Activated CD4-positive, alpha-beta memory T cell treated with anti-CD3 and anti-CD28 coated beads for 36 hours (primary cell): ENCODE results near the gene MARVELD1. TPM values are rescaled to one million over a fixed set of nuclear protein-coding genes. Genes with fewer than 3 reads are reported as not detected.

ENCODE experiments used
- CTCF ChIA-PET: fragments of 350-600 bp; sonication (Branson Sonifier 250); formaldehyde crosslinking; loops from one replicate; lab custom pipeline; 2021; ENCODE audit warnings: antibody characterized with exemption, inconsistent platforms; lab: Charles Lee
- POLR2A ChIA-PET: fragments of 350-600 bp; sonication (Branson Sonifier 250); formaldehyde crosslinking; loops from one replicate; lab custom pipeline; 2021; ENCODE audit warnings: antibody characterized with exemption; lab: Charles Lee
- DNase-seq: peaks from one replicate; pipeline ENCODE4 v3.0.0-alpha.2; 2020
- H3K27ac Mint-ChIP-seq: one replicate; pipeline ENCODE4 v1.8.0; 2021; ENCODE audit warnings: mixed read lengths
- H3K27me3 Mint-ChIP-seq: one replicate; pipeline ENCODE4 v1.8.0; 2021; ENCODE audit warnings: mixed read lengths
- H3K36me3 Mint-ChIP-seq: one replicate; pipeline ENCODE4 v1.8.0; 2021; ENCODE audit warnings: mixed read lengths
- H3K4me1 Mint-ChIP-seq: one replicate; pipeline ENCODE4 v1.8.0; 2021; ENCODE audit warnings: low read depth, mixed read lengths
- H3K4me3 Mint-ChIP-seq: one replicate; pipeline ENCODE4 v1.8.0; 2021; ENCODE audit warnings: mild to moderate bottlenecking, mixed read lengths
- H3K9me3 Mint-ChIP-seq: one replicate; pipeline ENCODE4 v1.8.0; 2021; ENCODE audit warnings: mixed read lengths
- intact Hi-C: fragments of 100-400 bp; cut with micrococcal nuclease; formaldehyde crosslinking; loops from one replicate; pipeline ENCODE4 v1.15.1; 2023
- total RNA-seq, 2 experiments: library from RNA; stranded (reverse); gene quantifications; one replicate each; pipeline ENCODE4 v1.2.3, GENCODE V29; 2021

Gene MARVELD1
- total RNA-seq, 2 experiments from 2014 or later, result 2.9 to 4.0 TPM

DNA sequence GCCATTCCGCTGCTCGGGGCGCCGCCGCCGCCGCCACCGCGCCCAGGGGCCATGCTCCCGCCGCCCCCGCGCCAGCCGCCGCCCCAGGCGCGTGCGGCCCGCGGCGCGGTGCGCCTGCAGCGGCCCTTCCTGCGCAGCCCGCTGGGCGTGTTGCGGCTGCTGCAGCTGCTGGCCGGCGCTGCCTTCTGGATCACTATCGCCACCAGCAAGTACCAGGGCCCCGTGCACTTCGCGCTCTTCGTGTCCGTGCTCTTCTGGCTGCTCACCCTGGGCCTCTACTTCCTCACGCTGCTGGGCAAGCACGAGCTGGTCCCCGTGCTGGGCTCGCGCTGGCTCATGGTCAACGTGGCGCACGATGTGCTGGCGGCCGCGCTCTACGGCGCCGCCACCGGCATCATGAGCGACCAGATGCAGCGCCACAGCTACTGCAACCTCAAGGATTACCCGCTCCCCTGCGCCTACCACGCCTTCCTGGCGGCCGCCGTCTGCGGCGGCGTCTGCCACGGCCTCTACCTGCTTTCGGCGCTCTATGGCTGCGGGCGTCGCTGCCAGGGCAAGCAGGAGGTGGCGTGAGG, 383 bp downstream of the MARVELD1 start:
- peak; percentile 69 for DNase-seq
- ChIA-PET POLR2A (interaction anchor here (1.0 to 1.9 kb wide), 6 partner anchors 11 to 27 kb away, joined by 3 to 5 read pairs (median 4); partner anchors contain the start of genes AVPI1 and ZFYVE27), CTCF (interaction anchor here (1.0 to 20.3 kb wide), 5 partner anchors 10 to 37 kb away, joined by 3 to 588 read pairs (median 7); partner anchors contain the start of gene ZFYVE27)
- H3K4me1 Mint-ChIP-seq, result peaks cover 7% of the 10 kb centered on the region
- H3K36me3 Mint-ChIP-seq, result no peaks in the 10 kb centered on the region
- intact Hi-C loops, result no loop called here
- H3K9me3 Mint-ChIP-seq, result no peaks in the 10 kb centered on the region
- H3K27ac Mint-ChIP-seq, result peak overlapping the region; percentile 82
- H3K4me3 Mint-ChIP-seq, result peak overlapping the region; percentile 97
- H3K27me3 Mint-ChIP-seq, result peaks cover 6% of the 10 kb centered on the region

DNA sequence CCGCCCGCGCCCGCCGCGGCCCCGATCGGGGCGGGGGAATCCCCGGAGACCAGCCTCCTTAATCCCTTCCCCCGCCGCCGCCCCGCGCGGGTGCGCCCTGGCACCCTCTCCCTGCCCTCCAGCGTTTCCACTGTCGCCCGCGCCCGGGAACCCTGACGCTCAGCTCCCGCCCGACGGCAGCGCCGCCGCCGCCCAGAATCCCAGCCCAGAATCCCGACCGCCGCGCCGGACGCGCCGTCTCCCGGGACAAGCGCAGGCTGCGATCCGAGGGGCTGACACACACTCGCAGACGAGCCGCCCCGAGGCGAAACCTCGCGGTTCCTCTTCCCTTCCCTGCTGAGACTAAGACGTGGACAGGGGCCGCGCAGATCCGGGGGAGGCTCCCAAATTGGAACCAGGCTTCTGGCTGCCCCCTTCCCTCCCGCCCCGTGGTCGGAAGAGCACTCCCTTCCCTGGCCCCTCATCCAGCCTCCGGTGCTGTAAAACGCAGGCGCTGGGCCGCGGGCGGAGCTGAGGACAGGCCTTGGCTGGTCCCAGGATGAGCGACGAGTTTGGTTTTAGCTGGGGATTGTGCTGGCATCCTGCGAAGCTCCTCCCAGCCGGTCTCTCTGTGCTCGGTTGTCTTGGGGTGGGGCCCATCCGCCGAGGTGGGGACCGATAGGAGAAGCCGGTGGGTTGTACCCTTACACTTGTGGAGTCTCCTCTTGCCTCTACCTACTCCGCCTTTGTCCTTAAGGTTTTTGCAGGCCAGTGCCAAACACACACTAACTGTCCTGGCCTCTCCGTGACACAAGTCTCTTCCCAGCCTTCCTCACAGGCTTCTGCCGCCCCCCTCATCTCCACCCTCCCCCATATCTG, 1.1 kb downstream of the MARVELD1 start:
- intact Hi-C loops, result no loop called here
- no peaks in the 10 kb centered on the region for H3K9me3 Mint-ChIP-seq
- DNase-seq, result peak; percentile 33
- H3K27me3 Mint-ChIP-seq, result peaks cover 3% of the 10 kb centered on the region
- ChIA-PET POLR2A (interaction anchor here (1.0 to 1.9 kb wide), 6 partner anchors 10 to 28 kb away, joined by 3 to 5 read pairs (median 4); partner anchors contain the start of genes AVPI1 and ZFYVE27), CTCF (interaction anchor here (1.7 to 20.3 kb wide), 3 partner anchors 11 to 14 kb away, joined by 7 to 588 read pairs (median 37); partner anchors contain the start of gene ZFYVE27)
- peak overlapping the region; percentile 97 for H3K4me3 Mint-ChIP-seq
- H3K4me1 Mint-ChIP-seq, result peaks cover 7% of the 10 kb centered on the region
- H3K36me3 Mint-ChIP-seq, result no peaks in the 10 kb centered on the region
- H3K27ac Mint-ChIP-seq, result no peak overlapping the region

DNA sequence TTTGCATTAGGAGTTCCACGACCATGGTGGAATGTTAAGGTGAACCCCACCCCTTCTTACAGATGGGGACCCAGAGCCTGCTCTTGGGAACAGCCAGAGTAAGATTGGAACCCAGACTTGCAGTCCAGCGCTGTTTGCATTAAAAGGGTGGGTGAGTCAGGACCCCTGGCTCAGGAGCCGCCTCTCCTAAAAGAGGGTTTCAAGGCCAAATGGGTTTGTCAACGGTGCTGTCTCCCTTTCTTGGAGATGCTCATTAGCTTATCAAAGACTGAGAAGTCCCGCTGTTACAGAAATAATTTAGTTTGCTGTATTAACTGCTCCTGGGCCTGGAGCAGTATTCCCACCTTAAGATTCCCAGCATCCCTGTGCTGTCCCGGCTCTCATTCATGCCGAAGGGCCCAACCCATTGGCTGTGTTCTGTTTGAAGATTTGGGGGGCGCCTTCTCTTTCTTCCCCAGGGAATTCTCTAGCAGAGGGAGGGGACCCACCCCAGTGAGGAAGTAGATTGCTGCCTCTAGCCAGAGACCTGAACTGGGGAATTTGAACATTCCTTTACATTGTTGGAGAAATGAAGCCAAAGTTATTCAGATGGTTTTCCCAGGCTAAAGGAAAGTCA, 1.8 kb downstream of the MARVELD1 start:
- H3K27me3 Mint-ChIP-seq, result no peaks in the 10 kb centered on the region

DNA sequence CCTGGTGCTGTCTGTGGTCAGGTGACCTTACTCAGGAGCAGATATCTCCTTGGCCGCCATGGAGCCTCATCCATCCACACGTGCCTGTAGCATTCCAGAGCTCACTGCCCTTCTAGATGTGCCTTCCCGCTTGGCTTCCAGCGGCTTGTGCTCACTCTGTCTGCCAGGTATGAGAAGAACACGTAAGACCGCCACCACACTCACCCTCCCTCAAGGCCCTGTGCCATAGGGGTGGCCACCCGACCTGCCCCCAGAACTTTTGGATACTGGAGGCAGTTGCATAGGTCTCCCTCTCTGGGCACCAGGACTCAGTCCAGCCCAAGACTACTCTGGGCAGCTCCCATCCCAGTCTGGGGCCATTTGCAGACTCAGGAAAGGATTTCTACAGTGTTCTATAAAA, 4.1 kb downstream of the MARVELD1 start:
- no peak overlapping the region for H3K27ac Mint-ChIP-seq
- no peak overlapping the region for H3K4me3 Mint-ChIP-seq
- CTCF ChIA-PET, result interaction anchor here (1.2 to 20.3 kb wide), 4 partner anchors 8 to 41 kb away, joined by 3 to 588 read pairs (median 13); partner anchors contain the start of gene ZFYVE27
- H3K4me1 Mint-ChIP-seq, result peaks cover 7% of the 10 kb centered on the region
- no peak for DNase-seq
- H3K36me3 Mint-ChIP-seq, result no peaks in the 10 kb centered on the region
- POLR2A ChIA-PET, result no interaction called here
- H3K9me3 Mint-ChIP-seq, result no peaks in the 10 kb centered on the region
- H3K27me3 Mint-ChIP-seq, result no peaks in the 10 kb centered on the region
- intact Hi-C loops, result no loop called here

More for the DNA sequence above, 1.8 kb downstream of the MARVELD1 start:
- Mint-ChIP-seq H3K36me3 (no peaks in the 10 kb centered on the region), H3K27ac (no peak overlapping the region), H3K9me3 (no peaks in the 10 kb centered on the region), H3K4me1 (peaks cover 7% of the 10 kb centered on the region), H3K4me3 (peak overlapping the region; percentile 97)
- DNase-seq, result no peak
- CTCF ChIA-PET, result interaction anchor here (4.7 to 20.3 kb wide), 2 partner anchors 14 kb away, joined by 37 to 588 read pairs; partner anchors contain the start of gene ZFYVE27
- POLR2A ChIA-PET, result interaction anchor here (1.6 kb wide), 1 partner anchor 29 kb away, joined by 5 read pairs; the partner anchor contains the start of gene AVPI1
- intact Hi-C loops, result no loop called here

DNA sequence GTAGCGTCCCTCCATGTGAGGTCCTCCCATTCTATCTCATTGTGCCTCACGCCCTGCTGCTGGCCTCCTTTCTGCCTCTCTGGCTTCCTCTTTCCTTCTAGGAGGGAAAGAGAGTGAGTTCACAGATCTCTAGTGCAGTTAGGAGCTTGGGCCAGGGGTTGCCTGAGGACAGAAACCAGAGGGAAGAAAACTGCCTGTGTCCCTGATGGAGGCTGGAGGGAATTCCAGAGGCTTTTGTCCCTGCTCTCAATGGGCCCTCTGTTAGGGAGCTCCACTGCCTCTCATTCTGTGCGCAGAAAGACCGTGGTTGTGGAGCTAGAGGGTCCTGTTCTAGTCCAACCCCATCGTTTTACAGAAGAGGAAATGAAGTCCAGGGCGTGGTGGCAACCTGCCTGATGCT, 4.6 kb downstream of the MARVELD1 start:
- no peaks in the 10 kb centered on the region for H3K36me3 Mint-ChIP-seq
- intact Hi-C loops, result no loop called here
- POLR2A ChIA-PET, result no interaction called here
- H3K4me3 Mint-ChIP-seq, result no peak overlapping the region
- CTCF ChIA-PET, result interaction anchor here (1.2 to 20.3 kb wide), 3 partner anchors 9 to 41 kb away, joined by 3 to 588 read pairs (median 14); partner anchors contain the start of gene ZFYVE27
- H3K27me3 Mint-ChIP-seq, result no peaks in the 10 kb centered on the region
- H3K9me3 Mint-ChIP-seq, result no peaks in the 10 kb centered on the region
- H3K4me1 Mint-ChIP-seq, result peaks cover 2% of the 10 kb centered on the region
- DNase-seq, result no peak
- no peak overlapping the region for H3K27ac Mint-ChIP-seq

DNA sequence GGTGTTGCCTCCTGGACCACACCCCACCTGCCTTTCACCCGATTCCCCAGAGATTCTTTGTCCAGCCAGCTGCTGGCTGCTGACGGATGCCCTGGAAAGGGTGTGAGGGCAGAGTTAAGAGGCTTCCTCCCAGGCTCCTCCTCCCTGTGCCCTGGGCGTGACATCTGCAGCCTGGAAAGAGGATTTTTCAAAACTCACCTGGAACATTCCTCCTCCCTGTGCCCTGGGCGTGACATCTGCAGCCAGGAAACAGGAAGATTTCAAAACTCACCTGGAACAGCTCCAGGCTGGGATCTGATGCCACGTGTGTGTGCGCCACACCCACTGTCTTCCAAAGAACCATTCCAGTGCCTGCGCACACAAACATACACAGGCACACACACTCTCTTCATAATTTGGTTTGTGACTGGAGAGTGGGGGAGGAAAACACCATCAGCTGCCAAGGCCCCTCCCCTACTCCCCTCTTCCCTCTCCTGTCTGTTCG, 5.2 kb downstream of the MARVELD1 start:
- Mint-ChIP-seq H3K4me3 (no peak overlapping the region), H3K4me1 (peaks cover 2% of the 10 kb centered on the region), H3K9me3 (no peaks in the 10 kb centered on the region), H3K27me3 (no peaks in the 10 kb centered on the region), H3K36me3 (no peaks in the 10 kb centered on the region), H3K27ac (no peak overlapping the region)
- intact Hi-C loops, result no loop called here
- ChIA-PET CTCF (interaction anchor here (1.1 to 20.3 kb wide), 4 partner anchors 9 to 42 kb away, joined by 3 to 588 read pairs (median 9); partner anchors contain the start of gene ZFYVE27), POLR2A (no interaction called here)
- DNase-seq, result no peak

DNA sequence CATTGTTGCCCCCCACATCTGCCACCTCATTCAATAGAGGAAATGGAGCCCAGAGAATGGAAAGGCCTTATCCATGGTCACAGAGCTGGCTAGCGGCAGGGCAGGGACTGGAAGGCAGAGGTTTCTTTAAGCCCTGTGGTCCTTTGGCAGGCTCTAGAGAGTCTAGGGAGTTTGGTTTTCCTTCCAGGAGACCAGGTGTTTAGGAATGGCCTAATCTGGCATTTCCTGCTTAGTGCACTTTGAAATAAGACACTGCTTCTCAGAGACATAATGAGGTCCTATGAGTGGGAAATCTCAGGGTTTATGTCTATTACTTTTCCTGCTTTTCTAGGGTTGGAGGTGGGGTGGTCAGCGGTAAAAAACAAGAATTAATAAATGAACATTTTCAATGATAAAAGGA, 6.1 kb downstream of the MARVELD1 start:
- Mint-ChIP-seq H3K4me1 (no peaks in the 10 kb centered on the region), H3K4me3 (no peak overlapping the region), H3K9me3 (no peaks in the 10 kb centered on the region), H3K27me3 (no peaks in the 10 kb centered on the region), H3K36me3 (no peaks in the 10 kb centered on the region), H3K27ac (no peak overlapping the region)
- DNase-seq, result no peak
- ChIA-PET POLR2A (no interaction called here), CTCF (interaction anchor here (1.1 to 20.3 kb wide), 3 partner anchors 9 to 18 kb away, joined by 4 to 588 read pairs (median 14); partner anchors contain the start of gene ZFYVE27)
- intact Hi-C loops, result no loop called here

DNA sequence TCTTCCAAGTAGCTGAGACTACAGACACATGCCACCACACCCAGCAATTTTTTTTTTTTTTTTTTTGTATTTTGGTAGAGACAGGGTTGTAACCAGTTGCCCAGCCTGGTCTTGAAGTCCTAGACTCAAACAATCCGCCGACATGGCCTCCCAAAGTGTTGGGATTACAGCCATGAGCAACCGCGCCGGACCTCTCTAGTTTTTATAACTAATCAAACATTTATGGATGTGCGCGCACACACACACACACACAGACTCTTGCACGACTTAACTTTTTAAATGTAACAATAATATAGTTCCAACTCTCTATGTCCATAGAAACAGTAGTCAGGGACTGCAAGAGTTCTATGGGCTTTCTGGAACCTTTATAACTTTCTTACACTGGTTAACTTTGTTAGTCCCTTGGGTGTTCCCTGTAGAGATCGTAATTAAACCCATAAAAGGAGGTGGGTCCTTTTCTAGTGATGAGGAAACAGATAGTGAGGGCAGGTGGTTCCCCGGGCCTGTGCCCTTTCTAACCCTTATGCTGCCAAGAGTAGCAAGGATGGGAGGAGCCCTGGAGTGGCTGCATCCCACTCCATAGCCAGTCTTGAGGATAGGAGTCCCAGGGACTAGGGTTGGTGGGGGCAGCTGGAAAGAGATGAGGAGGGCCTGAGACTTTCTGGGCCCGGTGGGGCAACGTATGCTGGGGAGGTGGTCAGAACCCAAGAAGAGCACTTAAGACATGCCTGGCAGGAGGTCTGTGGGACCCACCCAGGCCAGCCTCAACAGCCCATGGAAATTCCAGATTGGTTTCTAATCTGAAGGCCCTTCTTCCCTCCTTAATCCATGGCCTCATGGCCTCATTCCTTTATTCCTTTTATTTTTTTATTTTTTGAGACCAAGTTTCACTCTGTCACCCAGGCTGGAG, 8.6 kb downstream of the MARVELD1 start:
- Mint-ChIP-seq H3K4me3 (no peak overlapping the region), H3K27me3 (peaks cover 4% of the 10 kb centered on the region), H3K27ac (no peak overlapping the region), H3K36me3 (no peaks in the 10 kb centered on the region), H3K9me3 (no peaks in the 10 kb centered on the region), H3K4me1 (peaks cover 6% of the 10 kb centered on the region)
- intact Hi-C loops, result no loop called here
- POLR2A ChIA-PET, result no interaction called here
- CTCF ChIA-PET, result interaction anchor here (2.5 to 16.8 kb wide), 2 partner anchors 10 to 11 kb away, joined by 10 to 588 read pairs; partner anchors contain the start of gene MARVELD1
- DNase-seq, result no peak

DNA sequence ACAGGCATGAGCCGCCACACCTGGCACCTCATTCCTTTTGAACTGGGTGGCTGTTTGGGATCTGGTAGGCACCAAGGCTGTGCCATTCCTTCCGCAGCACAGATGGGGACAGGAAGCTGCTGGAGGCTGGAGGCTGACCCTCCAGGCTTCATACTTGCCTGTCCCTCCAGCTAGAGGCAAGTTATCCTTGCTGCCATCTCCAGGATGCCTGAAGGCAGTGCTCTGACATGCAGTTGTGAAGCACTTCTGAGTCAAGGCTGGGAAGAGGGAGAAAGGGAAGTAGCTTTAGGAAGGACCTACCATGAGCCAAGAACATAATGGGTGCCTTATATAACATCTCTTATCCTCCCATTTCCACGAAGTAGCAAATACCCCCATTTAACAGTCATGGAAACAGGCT, 9.5 kb downstream of the MARVELD1 start:
- no peak for DNase-seq
- intact Hi-C loops, result no loop called here
- Mint-ChIP-seq H3K27ac (no peak overlapping the region), H3K36me3 (no peaks in the 10 kb centered on the region), H3K27me3 (peaks cover 4% of the 10 kb centered on the region), H3K4me3 (no peak overlapping the region), H3K9me3 (no peaks in the 10 kb centered on the region), H3K4me1 (peaks cover 6% of the 10 kb centered on the region)
- CTCF ChIA-PET, result interaction anchor here (2.5 to 16.8 kb wide), 2 partner anchors 9 to 12 kb away, joined by 10 to 588 read pairs; partner anchors contain the start of gene MARVELD1
- POLR2A ChIA-PET, result interaction anchor here (0.9 kb wide), 1 partner anchor 10 kb away, joined by 3 read pairs; no protein-coding TSS in a partner anchor

DNA sequence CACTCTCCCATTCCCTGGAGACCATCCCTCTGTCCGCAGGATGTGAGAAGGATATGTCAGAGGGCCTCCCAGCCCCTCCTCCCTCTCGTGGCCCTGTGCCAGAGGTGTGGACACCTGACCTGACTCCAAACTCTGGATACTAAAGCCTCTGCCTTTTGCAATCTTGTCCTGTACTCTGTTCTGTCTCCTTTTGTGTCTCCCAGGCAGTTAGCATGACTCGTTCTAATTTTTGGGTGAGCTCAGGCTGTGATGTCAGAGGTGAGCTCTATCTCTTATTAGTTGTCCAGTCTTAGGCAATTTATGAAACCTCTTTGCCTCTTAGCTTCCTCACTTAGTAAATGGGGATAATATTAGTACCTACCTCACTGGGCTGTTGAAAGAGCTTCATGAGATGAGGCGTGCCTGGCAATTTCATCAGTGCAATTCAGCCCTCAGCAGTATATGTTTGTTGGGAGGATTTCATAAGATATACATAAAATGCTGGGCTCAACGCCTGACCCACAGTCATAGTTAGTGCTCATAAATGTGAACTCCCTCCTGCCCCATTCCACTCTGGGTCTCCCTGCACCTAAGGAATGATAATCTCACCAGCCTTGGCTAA, 10.9 kb downstream of the MARVELD1 start:
- Mint-ChIP-seq H3K27ac (no peak overlapping the region), H3K4me3 (no peak overlapping the region), H3K27me3 (peaks cover 10% of the 10 kb centered on the region), H3K4me1 (peaks cover 6% of the 10 kb centered on the region), H3K9me3 (no peaks in the 10 kb centered on the region), H3K36me3 (no peaks in the 10 kb centered on the region)
- ChIA-PET CTCF (interaction anchor here (1.2 to 16.8 kb wide), 4 partner anchors 8 to 40 kb away, joined by 3 to 588 read pairs (median 8); partner anchors contain the start of gene MARVELD1), POLR2A (interaction anchor here (0.7 to 1.3 kb wide), 3 partner anchors 11 to 12 kb away, joined by 3 to 4 read pairs (median 3); partner anchors contain the start of genes MARVELD1 and ZFYVE27)
- no peak for DNase-seq
- intact Hi-C loops, result no loop called here
